Measurements from ENCODE around the gene NCBP3. TPM values are rescaled to one million over a fixed set of nuclear protein-coding genes. Genes with fewer than 3 reads are reported as not detected.
"Not testable (repeated sequence)": the region's sequence is repeated elsewhere in the genome, so short reads cannot be mapped to it uniquely, and the experiment has no call there.

The NCBP3 gene
- total RNA-seq, 2 experiments from 2014 or later: 35.9 to 44.6 TPM

DNA sequence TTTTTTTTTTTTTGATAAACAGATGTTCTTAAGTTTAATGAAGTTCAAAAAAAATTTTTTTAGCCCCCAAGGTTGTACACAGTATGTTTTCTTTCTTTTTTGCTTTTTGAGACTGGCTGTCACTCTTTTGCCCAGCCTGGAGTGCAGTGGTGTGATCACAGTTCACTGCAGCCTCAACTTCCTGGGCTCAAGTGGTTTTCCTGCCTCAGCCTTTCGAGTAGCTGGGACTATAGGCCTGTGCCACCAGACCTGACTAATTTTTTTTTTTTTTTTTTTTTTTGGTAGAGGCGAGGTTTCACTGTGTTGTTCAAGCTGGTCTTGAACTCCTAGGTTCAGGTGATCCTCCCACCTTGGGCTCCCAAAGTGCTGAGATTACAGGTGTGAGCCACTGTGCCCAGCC is 57.8 kb downstream of the NCBP3 start:
- H3K4me1 Mint-ChIP-seq: peaks cover 20% of the 10 kb centered on the region

DNA sequence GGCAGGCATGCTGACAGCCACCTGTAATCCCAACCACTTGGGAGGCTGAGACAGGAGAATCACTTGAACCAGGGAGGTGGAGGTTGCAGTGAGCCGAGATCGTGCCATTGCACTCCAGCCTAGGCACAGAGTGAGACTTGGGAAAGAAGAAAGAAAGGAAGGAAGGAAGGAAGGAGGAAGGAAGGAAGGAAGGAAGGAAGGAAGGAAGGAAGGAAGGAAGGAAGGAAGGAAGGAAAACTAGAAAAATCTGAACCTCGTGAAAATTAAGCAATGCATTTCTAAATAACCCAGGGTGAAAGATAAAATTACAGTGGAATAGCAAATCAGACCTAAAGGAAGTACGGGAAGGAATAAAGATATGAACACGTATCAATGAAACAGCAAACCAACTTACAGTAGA is 60.7 kb downstream of the NCBP3 start:
- DNase-seq; POLR2A ChIA-PET; H3K4me3 Mint-ChIP-seq; H3K4me1 Mint-ChIP-seq; H3K27ac Mint-ChIP-seq; H3K36me3 Mint-ChIP-seq (ENCODE audit: low read depth); intact Hi-C loops (cut with DNase I, micrococcal nuclease); H3K9me3 Mint-ChIP-seq (ENCODE audit: low read depth); CTCF ChIA-PET; H3K27me3 Mint-ChIP-seq; ATAC-seq: not testable (repeated sequence)

More for the DNA sequence above, 57.8 kb downstream of the NCBP3 start:
- ATAC-seq (peak; percentile 21), DNase-seq (no peak)
- ChIA-PET CTCF (interaction anchor here (1.8 kb wide), 1 partner anchor 51 kb away, joined by 11 read pairs; no protein-coding TSS in a partner anchor), POLR2A (no interaction called here)
- Mint-ChIP-seq H3K27me3 (no peaks in the 10 kb centered on the region), H3K27ac (no peak overlapping the region), H3K9me3 (ENCODE audit: low read depth) (no peaks in the 10 kb centered on the region), H3K36me3 (ENCODE audit: low read depth) (no peaks in the 10 kb centered on the region), H3K4me3 (no peak overlapping the region)
- intact Hi-C loops (cut with DNase I, micrococcal nuclease): no loop called here

DNA sequence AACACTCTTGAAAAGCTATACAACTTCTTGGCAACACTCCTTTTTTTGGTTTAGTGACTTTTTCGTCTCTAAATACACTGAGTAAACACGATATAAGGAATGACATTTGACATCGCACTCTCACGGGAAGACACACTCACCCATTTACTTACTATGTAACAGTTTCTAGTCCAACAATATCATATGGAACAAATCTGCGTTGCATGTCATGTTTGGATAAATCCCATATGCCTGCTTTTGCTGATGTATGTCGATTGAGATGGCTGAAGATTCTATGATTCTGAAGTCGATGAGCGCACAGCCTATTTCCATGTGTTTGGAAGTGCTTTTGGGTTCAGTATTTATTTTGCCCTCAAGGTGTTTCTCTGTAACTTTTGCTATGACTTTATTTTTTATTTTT is 63.3 kb downstream of the NCBP3 start:
- POLR2A ChIA-PET: no interaction called here
- Mint-ChIP-seq H3K4me3 (no peak overlapping the region), H3K4me1 (no peaks in the 10 kb centered on the region), H3K27ac (no peak overlapping the region), H3K36me3 (ENCODE audit: low read depth) (no peaks in the 10 kb centered on the region), H3K27me3 (no peaks in the 10 kb centered on the region), H3K9me3 (ENCODE audit: low read depth) (no peaks in the 10 kb centered on the region)
- no peak for DNase-seq
- no peak for ATAC-seq
- intact Hi-C loops (cut with DNase I, micrococcal nuclease): no loop called here
- CTCF ChIA-PET: interaction anchor here (0.6 to 3.3 kb wide), 3 partner anchors 9 to 166 kb away, joined by 3 to 17 read pairs (median 3); no protein-coding TSS in a partner anchor

DNA sequence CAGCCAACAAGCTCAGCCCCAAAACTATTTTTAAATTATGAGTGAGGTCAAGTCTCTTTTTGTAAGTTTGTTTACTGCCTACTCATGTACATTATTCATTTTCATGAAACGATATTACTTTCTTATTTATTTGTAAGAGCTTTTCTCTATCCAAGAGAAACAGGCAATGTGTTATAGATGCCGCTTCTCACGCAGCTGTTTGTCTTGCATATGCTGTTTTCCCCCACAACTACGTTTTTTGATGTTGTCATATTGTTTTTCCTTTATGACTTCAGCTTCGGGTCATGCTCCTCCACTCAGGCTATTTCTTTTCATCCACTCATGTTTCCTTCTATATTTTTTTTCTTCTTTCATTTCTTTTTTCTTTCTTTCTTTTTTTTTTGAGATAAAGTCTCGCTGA is 65.1 kb downstream of the NCBP3 start:
- DNase-seq (no peak), ATAC-seq (no peak)
- Mint-ChIP-seq H3K4me3 (no peak overlapping the region), H3K9me3 (ENCODE audit: low read depth) (no peaks in the 10 kb centered on the region), H3K4me1 (no peaks in the 10 kb centered on the region), H3K27me3 (no peaks in the 10 kb centered on the region), H3K36me3 (ENCODE audit: low read depth) (no peaks in the 10 kb centered on the region), H3K27ac (no peak overlapping the region)
- intact Hi-C loops (cut with DNase I, micrococcal nuclease): no loop called here
- CTCF ChIA-PET: interaction anchor here (1.0 to 2.1 kb wide), 3 partner anchors 43 to 55 kb away, joined by 3 to 5 read pairs (median 3); no protein-coding TSS in a partner anchor
- POLR2A ChIA-PET: no interaction called here

DNA sequence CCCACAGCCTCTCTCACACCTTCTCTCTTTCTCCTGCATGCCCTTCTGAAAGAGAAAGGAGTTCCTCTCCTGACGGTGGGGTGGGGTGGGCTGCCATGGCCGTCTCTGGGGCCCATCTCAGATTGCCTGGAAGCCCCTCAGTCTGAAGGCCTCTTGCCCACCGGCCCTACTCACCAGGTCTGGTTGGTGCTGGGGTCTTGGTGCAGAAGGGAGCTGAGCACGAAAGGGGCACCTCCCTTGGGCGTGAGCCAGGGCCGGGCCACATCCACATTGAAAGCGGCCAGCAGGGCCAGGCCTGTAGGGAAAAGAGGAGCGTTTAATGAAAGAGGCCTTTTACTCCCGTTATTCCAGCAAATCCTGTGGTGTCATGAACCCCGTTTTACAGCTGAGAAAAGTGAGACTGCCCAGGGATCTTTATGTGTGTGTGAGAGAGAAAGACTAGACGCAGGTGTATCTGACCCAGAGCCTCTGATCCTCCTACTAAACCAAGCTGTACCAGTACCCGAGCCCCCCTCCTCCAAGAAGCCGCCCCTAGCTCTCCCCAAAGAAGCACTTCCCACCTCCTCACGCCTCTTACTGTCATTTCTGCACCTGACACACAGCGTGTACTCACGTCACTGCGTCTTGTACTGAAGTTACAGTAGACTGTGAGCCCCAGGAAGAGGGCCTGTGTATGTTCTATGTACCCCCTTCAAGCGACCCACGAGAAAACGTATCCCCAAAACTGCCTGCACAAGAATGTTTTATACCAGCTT is 68.5 kb downstream of the NCBP3 start:
- no peak for DNase-seq
- Mint-ChIP-seq H3K36me3 (ENCODE audit: low read depth) (no peaks in the 10 kb centered on the region), H3K27ac (no peak overlapping the region), H3K4me3 (no peak overlapping the region), H3K9me3 (ENCODE audit: low read depth) (no peaks in the 10 kb centered on the region), H3K4me1 (no peaks in the 10 kb centered on the region), H3K27me3 (no peaks in the 10 kb centered on the region)
- ChIA-PET POLR2A (no interaction called here), CTCF (interaction anchor here (0.5 to 0.8 kb wide), 2 partner anchors 40 to 52 kb away, joined by 3 to 4 read pairs; no protein-coding TSS in a partner anchor)
- ATAC-seq: no peak
- intact Hi-C loops (cut with DNase I, micrococcal nuclease): no loop called here

DNA sequence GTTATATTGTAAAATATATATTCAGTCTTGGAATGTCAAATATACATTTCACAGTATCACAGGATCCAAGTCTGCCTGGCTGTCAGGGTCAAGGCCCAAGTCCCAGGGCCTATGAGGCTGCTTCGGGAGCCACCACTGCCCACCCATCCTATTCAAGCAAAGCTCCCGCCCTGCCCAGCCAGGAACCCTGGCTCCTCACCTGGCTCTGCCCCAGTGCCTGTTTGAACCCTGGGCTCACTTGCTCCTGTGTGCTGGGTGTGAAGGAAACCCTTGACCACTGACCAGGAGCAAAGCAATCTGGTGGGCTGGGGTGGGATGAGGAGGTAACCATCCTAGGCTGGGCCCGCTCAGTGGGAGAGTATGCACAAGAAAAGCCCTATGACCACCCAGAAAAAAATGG is 72.1 kb downstream of the NCBP3 start:
- H3K4me3 Mint-ChIP-seq: no peak overlapping the region
- peaks cover 3% of the 10 kb centered on the region for H3K27me3 Mint-ChIP-seq
- H3K9me3 Mint-ChIP-seq (ENCODE audit: low read depth): no peaks in the 10 kb centered on the region
- H3K36me3 Mint-ChIP-seq (ENCODE audit: low read depth): no peaks in the 10 kb centered on the region
- POLR2A ChIA-PET: no interaction called here
- DNase-seq (no peak), ATAC-seq (no peak)
- CTCF ChIA-PET: interaction anchor here (1.3 kb wide), 1 partner anchor 36 kb away, joined by 3 read pairs; no protein-coding TSS in a partner anchor
- H3K27ac Mint-ChIP-seq: no peak overlapping the region
- intact Hi-C loops (cut with DNase I, micrococcal nuclease): no loop called here
- H3K4me1 Mint-ChIP-seq: peaks cover 20% of the 10 kb centered on the region

DNA sequence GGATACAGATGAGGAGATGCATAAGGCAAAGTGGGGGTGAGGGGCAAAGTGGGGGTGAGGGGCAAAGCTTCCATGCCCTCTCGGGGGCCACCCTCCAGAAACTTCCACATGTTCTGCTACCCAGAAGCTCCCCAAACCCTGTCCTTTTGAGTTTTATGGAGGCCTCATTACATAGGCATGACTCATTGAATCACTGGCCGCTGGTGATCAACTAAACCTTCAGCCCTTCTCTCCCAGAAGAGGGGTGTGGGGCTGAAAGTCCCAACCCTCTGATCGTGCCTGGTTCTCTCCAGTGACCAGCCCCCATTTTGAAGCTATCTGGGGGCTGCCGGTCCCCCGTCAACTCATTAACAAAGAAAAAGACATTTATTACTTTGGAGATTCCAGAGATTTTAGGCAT is 72.5 kb downstream of the NCBP3 start:
- POLR2A ChIA-PET: no interaction called here
- Mint-ChIP-seq H3K27ac (no peak overlapping the region), H3K36me3 (ENCODE audit: low read depth) (no peaks in the 10 kb centered on the region), H3K4me3 (no peak overlapping the region), H3K4me1 (peaks cover 25% of the 10 kb centered on the region), H3K27me3 (peaks cover 4% of the 10 kb centered on the region), H3K9me3 (ENCODE audit: low read depth) (no peaks in the 10 kb centered on the region)
- CTCF ChIA-PET: interaction anchor here (1.3 to 1.4 kb wide), 2 partner anchors 35 to 44 kb away, joined by 3 to 4 read pairs; no protein-coding TSS in a partner anchor
- no peak for ATAC-seq
- DNase-seq: no peak
- intact Hi-C loops (cut with DNase I, micrococcal nuclease): no loop called here

DNA sequence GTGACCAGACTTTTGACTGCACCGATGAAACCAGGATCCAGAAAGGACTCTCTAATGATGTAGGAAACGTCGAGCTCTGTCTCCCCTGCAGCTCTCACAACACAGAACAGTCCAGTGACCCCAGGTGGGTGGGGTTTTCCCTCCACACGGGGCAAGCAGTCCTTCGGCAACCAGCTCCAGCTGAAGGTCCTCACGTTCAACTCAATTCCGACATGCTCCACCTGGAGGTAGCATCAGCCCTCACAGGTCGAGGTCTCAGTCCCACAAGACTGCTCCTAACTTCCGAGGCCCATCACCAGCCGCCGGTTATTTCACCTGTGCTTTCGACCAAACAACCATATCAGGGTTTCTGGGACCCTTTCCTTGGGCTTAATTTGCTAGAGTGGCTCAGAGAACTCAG is 73.3 kb downstream of the NCBP3 start:
- ATAC-seq (no peak), DNase-seq (no peak)
- Mint-ChIP-seq H3K9me3 (ENCODE audit: low read depth) (no peaks in the 10 kb centered on the region), H3K27ac (no peak overlapping the region), H3K36me3 (ENCODE audit: low read depth) (no peaks in the 10 kb centered on the region), H3K4me1 (peaks cover 28% of the 10 kb centered on the region), H3K4me3 (no peak overlapping the region), H3K27me3 (peaks cover 6% of the 10 kb centered on the region)
- CTCF ChIA-PET: interaction anchor here (1.4 to 1.9 kb wide), 2 partner anchors 36 to 43 kb away, joined by 4 to 9 read pairs; no protein-coding TSS in a partner anchor
- intact Hi-C loops (cut with DNase I, micrococcal nuclease): no loop called here
- POLR2A ChIA-PET: interaction anchor here (0.7 kb wide), 1 partner anchor 42 kb away, joined by 3 read pairs; no protein-coding TSS in a partner anchor

DNA sequence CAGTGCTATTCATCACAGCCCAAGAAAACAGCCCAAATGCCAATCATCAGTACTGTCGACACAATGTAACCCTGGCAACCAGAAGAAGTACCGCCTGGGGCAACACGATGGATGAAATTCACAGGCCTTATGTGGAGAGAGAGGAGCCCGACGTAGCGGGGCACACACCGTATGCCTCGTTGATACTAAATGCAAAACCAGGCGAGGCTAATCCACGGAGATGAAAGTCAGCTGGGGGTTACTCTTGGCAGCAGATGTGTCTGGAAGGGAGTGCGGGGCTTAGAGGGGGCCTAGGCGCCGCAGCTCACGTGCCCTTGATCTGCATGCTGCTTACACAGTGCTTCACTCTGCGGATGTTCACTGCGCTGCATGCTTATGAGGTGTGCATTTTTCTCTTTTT is 74.9 kb downstream of the NCBP3 start:
- Mint-ChIP-seq H3K9me3 (ENCODE audit: low read depth) (peaks cover 2% of the 10 kb centered on the region), H3K36me3 (ENCODE audit: low read depth) (no peaks in the 10 kb centered on the region), H3K27me3 (peaks cover 6% of the 10 kb centered on the region), H3K4me1 (peaks cover 38% of the 10 kb centered on the region), H3K4me3 (no peak overlapping the region), H3K27ac (no peak overlapping the region)
- ATAC-seq: peak; percentile 55
- ChIA-PET CTCF (interaction anchor here (0.7 to 1.9 kb wide), 3 partner anchors 32 to 55 kb away, joined by 3 to 9 read pairs (median 3); no protein-coding TSS in a partner anchor), POLR2A (no interaction called here)
- no peak for DNase-seq
- intact Hi-C loops (cut with DNase I, micrococcal nuclease): no loop called here

DNA sequence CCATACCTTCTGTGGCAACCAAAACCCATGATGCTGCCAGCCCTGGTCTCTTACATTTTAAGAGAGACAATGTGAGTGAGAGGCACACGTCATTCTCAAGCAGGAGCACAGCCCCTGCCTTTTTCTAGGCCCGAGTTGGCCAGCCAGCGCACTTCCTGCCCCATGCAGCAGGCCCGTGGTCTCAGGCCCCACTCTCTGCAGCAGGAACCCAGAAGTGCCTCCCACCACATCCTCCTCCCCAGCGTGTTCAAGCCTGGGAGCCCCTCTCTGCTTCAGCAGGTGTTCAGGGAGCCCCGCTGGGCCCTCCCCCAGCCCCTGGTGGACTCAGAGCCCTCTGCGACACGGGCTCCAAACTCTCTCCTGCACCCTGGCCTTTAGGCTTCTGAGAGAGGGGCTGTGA is 75.6 kb downstream of the NCBP3 start:
- ChIA-PET CTCF (no interaction called here), POLR2A (no interaction called here)
- peaks cover 2% of the 10 kb centered on the region for H3K9me3 Mint-ChIP-seq (ENCODE audit: low read depth)
- peaks cover 45% of the 10 kb centered on the region for H3K4me1 Mint-ChIP-seq
- no peaks in the 10 kb centered on the region for H3K36me3 Mint-ChIP-seq (ENCODE audit: low read depth)
- intact Hi-C loops (cut with DNase I, micrococcal nuclease): no loop called here
- no peak overlapping the region for H3K4me3 Mint-ChIP-seq
- H3K27me3 Mint-ChIP-seq: peaks cover 6% of the 10 kb centered on the region
- DNase-seq (no peak), ATAC-seq (peak; percentile 27)
- no peak overlapping the region for H3K27ac Mint-ChIP-seq

DNA sequence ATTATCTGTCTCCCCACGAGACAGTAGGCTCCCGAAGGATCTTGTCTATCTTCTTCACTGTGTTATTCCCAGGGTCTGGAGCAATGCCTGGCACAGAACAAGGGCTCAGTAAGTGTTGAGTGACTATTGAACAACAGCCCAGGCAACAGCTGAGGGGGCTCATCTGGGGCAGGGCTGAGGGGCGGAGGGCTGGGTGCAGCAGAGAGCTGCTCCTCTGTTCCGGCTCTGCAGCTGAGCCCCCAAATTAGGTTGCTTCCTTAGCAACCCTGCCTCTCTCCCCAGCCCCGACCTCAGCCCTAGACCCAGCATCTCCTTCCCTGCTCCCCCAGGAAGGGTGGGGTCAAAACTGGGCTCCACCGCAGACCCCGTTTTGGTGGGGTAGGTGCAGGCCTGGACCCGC is 77.3 kb downstream of the NCBP3 start:
- no peak for ATAC-seq
- peaks cover 6% of the 10 kb centered on the region for H3K27me3 Mint-ChIP-seq
- intact Hi-C loops (cut with DNase I, micrococcal nuclease): no loop called here
- peaks cover 61% of the 10 kb centered on the region for H3K4me1 Mint-ChIP-seq
- peaks cover 2% of the 10 kb centered on the region for H3K9me3 Mint-ChIP-seq (ENCODE audit: low read depth)
- ChIA-PET POLR2A (no interaction called here), CTCF (no interaction called here)
- H3K36me3 Mint-ChIP-seq (ENCODE audit: low read depth): no peaks in the 10 kb centered on the region
- no peak overlapping the region for H3K4me3 Mint-ChIP-seq
- no peak overlapping the region for H3K27ac Mint-ChIP-seq
- no peak for DNase-seq

DNA sequence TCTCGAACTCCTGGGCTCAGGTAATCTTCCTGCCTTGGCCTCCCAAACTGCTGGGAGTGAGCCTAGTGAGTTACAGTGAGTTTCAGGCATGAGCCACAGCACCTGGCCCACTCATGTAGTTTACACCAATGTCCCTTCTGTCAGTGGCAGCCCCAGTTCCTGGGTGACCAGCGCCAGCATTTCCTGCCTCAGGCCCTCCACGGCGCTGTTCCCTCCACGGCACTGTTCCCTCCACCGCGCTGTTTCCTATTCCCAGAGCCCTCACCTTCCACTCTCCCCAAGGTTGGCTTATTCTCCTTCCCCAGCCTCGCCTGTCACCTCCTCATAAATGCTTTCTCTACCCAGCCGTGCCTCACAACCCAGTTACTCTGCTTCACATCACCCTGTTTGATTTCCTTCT is 77.7 kb downstream of the NCBP3 start:
- no peak overlapping the region for H3K4me3 Mint-ChIP-seq
- DNase-seq: no peak
- peaks cover 6% of the 10 kb centered on the region for H3K27me3 Mint-ChIP-seq
- intact Hi-C loops (cut with DNase I, micrococcal nuclease): no loop called here
- H3K9me3 Mint-ChIP-seq (ENCODE audit: low read depth): peaks cover 2% of the 10 kb centered on the region
- CTCF ChIA-PET: no interaction called here
- POLR2A ChIA-PET: no interaction called here
- no peaks in the 10 kb centered on the region for H3K36me3 Mint-ChIP-seq (ENCODE audit: low read depth)
- no peak for ATAC-seq
- H3K27ac Mint-ChIP-seq: no peak overlapping the region
- peaks cover 65% of the 10 kb centered on the region for H3K4me1 Mint-ChIP-seq
